Panc1 (cell line): Measurements from ENCODE around the gene UBL7. TPM values are rescaled to one million over a fixed set of nuclear protein-coding genes. Genes with fewer than 3 reads are reported as not detected.

Experiments
- ATAC-seq: fragments of 200-7000 bp; cut with Tn5 transposase; 2 replicates; pipeline ENCODE4 v1.9.1; 2020; ENCODE audit warnings: mild to moderate bottlenecking, moderate library complexity
- BruUV-seq: library from RNA; stranded (reverse); fragments of 400-500 nt; replicated peaks from 2 replicates; lab custom pipeline; 2021; lab: Mats Ljungman, UMichigan
- CTCF ChIA-PET: fragments of 300-600 bp; sonication (Branson Sonifier 250); formaldehyde crosslinking; loops from one replicate; lab custom pipeline; 2022; ENCODE audit warnings: antibody characterized with exemption; lab: Charles Lee
- POLR2A ChIA-PET: fragments of 300-600 bp; sonication (Branson Sonifier 250); formaldehyde crosslinking; loops from one replicate; lab custom pipeline; 2022; ENCODE audit warnings: antibody characterized with exemption; lab: Charles Lee
- DNase-seq: peaks from one replicate; pipeline ENCODE4 v3.0.0-alpha.2; 2010; ENCODE audit warnings: low read depth, low spot score
- H3K27ac ChIP-seq: 2 replicates; pipeline ENCODE4 v1.5.1; 2011; ENCODE audit warnings: mild to moderate bottlenecking, low read length, inconsistent platforms
- H3K27me3 ChIP-seq: fragments of 200-500 bp; sonication (Bioruptor generic); 2 replicates; pipeline ENCODE4 v1.6.0; 2014; ENCODE audit warnings: low read length, inconsistent platforms; ENCODE audit not compliant: control insufficient read depth, insufficient read depth
- H3K36me3 ChIP-seq: fragments of 200-500 bp; sonication (Bioruptor generic); 2 replicates; pipeline ENCODE4 v1.5.1; 2014; ENCODE audit warnings: inconsistent platforms, mild to moderate bottlenecking, low read length, moderate library complexity; ENCODE audit not compliant: control insufficient read depth, insufficient read depth
- H3K4me1 ChIP-seq: 2 replicates; pipeline ENCODE4 v1.5.1; 2011; ENCODE audit warnings: inconsistent platforms, mild to moderate bottlenecking, low read length, moderate library complexity; ENCODE audit not compliant: control insufficient read depth, insufficient read depth
- H3K4me3 ChIP-seq, 2 experiments: 2 replicates each; pipeline ENCODE4 v1.5.1; 2011 to 2012; ENCODE audit warnings: low read depth in 2 of 2, low read length in 2 of 2, mild to moderate bottlenecking in 2 of 2, inconsistent platforms in 1 of 2, moderate library complexity in 1 of 2
- H3K9me3 ChIP-seq: fragments of 200-500 bp; sonication (Bioruptor generic); 2 replicates; pipeline ENCODE4 v1.5.1; 2014; ENCODE audit warnings: low read depth, mild to moderate bottlenecking, inconsistent platforms, low read length, moderate library complexity; ENCODE audit not compliant: control insufficient read depth, insufficient read depth
- POLR2AphosphoS5 ChIP-seq: IDR thresholded peaks from 2 replicates; pipeline ENCODE4 v1.6.1; 2012; ENCODE audit warnings: mild to moderate bottlenecking, low read depth, low read length, moderate library complexity
- SIN3A ChIP-seq: IDR thresholded peaks from 2 replicates; pipeline ENCODE4 v1.6.1; 2012; ENCODE audit warnings: low read depth, mild to moderate bottlenecking, low read length, moderate library complexity, borderline replicate concordance; ENCODE audit not compliant: insufficient read depth
- TCF7L2 ChIP-seq: IDR thresholded peaks from 2 replicates; pipeline ENCODE4 v1.6.1; 2011; ENCODE audit warnings: mild to moderate bottlenecking, low read depth, low read length, inconsistent platforms
- in situ Hi-C: cut with HindIII; loops from 2 replicates; pipeline ENCODE4 v1.10.0; 2016; ENCODE audit warnings: low sequenced_read_pairs, low pct_unique_long_range_greater_than_20kb
- intact Hi-C: fragments of 100-400 bp; cut with micrococcal nuclease; formaldehyde crosslinking; loops from one replicate; pipeline ENCODE4 v1.10.0; 2022; ENCODE audit not compliant: unreplicated experiment
- total RNA-seq: library from RNA; stranded (reverse); gene quantifications from one replicate; pipeline ENCODE4 v1.2.1, GENCODE V29; 2021; ENCODE audit not compliant: unreplicated experiment
- TF ChIP-seq, protein P1 (sequence below), 2 experiments: IDR thresholded peaks; 2 replicates each; pipeline ENCODE4 v1.6.1; 2011 to 2012; ENCODE audit warnings: low read depth in 2 of 2, control low read depth in 1 of 2, low read length in 1 of 2, mild to moderate bottlenecking in 1 of 2, moderate library complexity in 1 of 2; ENCODE audit not compliant: insufficient read depth in 1 of 2
- TF ChIP-seq, protein P2 (sequence below): fragments of 450-650 bp; IDR thresholded peaks from 2 replicates; pipeline ENCODE4 v1.5.1; 2017; ENCODE audit warnings: mild to moderate bottlenecking

UBL7 gene
- total RNA-seq, 1 experiment from 2014 or later, result 68.5 TPM

DNA sequence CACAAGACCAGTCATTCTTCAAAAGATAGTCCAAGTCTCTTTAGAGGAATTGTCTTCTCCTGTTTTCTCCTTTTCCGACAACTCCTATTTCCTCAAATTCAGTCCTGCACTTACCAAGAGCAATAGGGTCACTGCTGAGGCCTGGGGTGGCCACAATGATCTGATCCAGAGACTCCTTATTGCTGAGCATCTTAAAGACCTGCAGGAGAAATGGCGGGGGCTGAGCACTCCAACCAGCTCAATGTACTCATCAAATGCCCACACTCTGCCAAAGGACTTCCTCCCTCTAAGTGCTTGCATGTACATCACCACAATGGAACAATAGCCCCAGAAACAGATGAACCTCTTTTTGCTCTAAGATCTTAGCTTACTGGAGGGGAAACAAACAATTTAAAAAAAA lies 9.6 kb downstream of the UBL7 start:
- ChIA-PET CTCF (no interaction called here), POLR2A (interaction anchor here (0.5 to 0.6 kb wide), 2 partner anchors 63 to 286 kb away, joined by 3 to 11 read pairs; no protein-coding TSS in a partner anchor)
- no TSS peak for BruUV-seq
- in situ Hi-C loops (no loop called here), intact Hi-C loops (no loop called here)
- Histone ChIP-seq H3K27ac (no peak overlapping the region), H3K4me1 (no peaks in the 10 kb centered on the region), H3K27me3 (no peaks in the 10 kb centered on the region), H3K9me3 (no peaks in the 10 kb centered on the region), H3K36me3 (peaks cover 8% of the 10 kb centered on the region; the same call in 1 of the 2 replicates), H3K4me3 (no peak overlapping the region)
- ATAC-seq (no peak), DNase-seq (no peak)
- TF ChIP-seq, protein P1, sequence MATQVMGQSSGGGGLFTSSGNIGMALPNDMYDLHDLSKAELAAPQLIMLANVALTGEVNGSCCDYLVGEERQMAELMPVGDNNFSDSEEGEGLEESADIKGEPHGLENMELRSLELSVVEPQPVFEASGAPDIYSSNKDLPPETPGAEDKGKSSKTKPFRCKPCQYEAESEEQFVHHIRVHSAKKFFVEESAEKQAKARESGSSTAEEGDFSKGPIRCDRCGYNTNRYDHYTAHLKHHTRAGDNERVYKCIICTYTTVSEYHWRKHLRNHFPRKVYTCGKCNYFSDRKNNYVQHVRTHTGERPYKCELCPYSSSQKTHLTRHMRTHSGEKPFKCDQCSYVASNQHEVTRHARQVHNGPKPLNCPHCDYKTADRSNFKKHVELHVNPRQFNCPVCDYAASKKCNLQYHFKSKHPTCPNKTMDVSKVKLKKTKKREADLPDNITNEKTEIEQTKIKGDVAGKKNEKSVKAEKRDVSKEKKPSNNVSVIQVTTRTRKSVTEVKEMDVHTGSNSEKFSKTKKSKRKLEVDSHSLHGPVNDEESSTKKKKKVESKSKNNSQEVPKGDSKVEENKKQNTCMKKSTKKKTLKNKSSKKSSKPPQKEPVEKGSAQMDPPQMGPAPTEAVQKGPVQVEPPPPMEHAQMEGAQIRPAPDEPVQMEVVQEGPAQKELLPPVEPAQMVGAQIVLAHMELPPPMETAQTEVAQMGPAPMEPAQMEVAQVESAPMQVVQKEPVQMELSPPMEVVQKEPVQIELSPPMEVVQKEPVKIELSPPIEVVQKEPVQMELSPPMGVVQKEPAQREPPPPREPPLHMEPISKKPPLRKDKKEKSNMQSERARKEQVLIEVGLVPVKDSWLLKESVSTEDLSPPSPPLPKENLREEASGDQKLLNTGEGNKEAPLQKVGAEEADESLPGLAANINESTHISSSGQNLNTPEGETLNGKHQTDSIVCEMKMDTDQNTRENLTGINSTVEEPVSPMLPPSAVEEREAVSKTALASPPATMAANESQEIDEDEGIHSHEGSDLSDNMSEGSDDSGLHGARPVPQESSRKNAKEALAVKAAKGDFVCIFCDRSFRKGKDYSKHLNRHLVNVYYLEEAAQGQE (IDR thresholded peaks at IDR 0.05; ENCODE audit: insufficient read depth in 1 of 2, low read depth in 2 of 2, low read length in 1 of 2), result no peak
- TF ChIP-seq SIN3A, result no peak
- no peak for TF ChIP-seq TCF7L2
- TF ChIP-seq, protein P2, sequence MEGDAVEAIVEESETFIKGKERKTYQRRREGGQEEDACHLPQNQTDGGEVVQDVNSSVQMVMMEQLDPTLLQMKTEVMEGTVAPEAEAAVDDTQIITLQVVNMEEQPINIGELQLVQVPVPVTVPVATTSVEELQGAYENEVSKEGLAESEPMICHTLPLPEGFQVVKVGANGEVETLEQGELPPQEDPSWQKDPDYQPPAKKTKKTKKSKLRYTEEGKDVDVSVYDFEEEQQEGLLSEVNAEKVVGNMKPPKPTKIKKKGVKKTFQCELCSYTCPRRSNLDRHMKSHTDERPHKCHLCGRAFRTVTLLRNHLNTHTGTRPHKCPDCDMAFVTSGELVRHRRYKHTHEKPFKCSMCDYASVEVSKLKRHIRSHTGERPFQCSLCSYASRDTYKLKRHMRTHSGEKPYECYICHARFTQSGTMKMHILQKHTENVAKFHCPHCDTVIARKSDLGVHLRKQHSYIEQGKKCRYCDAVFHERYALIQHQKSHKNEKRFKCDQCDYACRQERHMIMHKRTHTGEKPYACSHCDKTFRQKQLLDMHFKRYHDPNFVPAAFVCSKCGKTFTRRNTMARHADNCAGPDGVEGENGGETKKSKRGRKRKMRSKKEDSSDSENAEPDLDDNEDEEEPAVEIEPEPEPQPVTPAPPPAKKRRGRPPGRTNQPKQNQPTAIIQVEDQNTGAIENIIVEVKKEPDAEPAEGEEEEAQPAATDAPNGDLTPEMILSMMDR, result no peak
- TF ChIP-seq POLR2AphosphoS5, result no peak

DNA sequence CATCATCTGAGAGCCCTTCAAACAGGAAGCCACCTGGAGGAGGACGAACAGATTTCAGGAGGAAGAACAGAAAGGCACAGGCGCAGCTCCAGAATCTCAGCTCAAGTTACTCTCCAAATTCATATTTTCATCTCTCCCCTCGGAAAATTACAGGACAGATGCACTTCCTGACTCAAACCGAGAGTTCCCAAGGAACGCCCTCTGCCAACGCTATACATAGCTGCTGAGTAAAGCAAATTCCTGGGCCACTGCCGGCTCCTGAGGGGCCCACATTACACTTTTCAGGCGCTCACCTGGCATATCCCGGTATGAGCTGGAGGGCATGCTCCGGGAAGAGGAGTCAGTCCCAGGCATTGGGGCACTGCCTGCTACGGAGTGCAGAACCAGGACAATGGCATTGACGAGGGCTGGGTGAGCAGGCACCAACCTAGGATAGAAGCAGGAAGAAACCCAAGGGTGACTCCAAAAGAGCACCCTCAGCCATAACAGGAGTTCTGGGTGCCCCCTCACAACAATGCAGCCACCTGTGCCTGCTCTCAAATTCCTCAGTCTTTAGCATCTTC lies 11.2 kb downstream of the UBL7 start:
- BruUV-seq, result no TSS peak
- DNase-seq (no peak), ATAC-seq (no peak)
- no peak overlapping the region for H3K27ac ChIP-seq
- TF ChIP-seq TCF7L2 (no peak), SIN3A (no peak), POLR2AphosphoS5 (no peak)
- TF ChIP-seq, protein P2, result no peak
- TF ChIP-seq, protein P1 (IDR thresholded peaks at IDR 0.05; ENCODE audit: insufficient read depth in 1 of 2, low read depth in 2 of 2, low read length in 1 of 2), result no peak
- ChIA-PET CTCF (no interaction called here), POLR2A (no interaction called here)
- H3K4me1 ChIP-seq, result no peaks in the 10 kb centered on the region
- H3K27me3 ChIP-seq, result no peaks in the 10 kb centered on the region
- no peak overlapping the region for H3K4me3 ChIP-seq
- peaks cover 6% of the 10 kb centered on the region; the same call in 1 of the 2 replicates for H3K36me3 ChIP-seq
- H3K9me3 ChIP-seq, result no peaks in the 10 kb centered on the region
- in situ Hi-C loops (no loop called here), intact Hi-C loops (no loop called here)
